GM21423 (cell line): Measurements from ENCODE around the gene VPS13A.
A peak's percentile ranks its signal among the peaks of the same experiment; 100 is the strongest.
"Not testable (repeated sequence)": the region's sequence is repeated elsewhere in the genome, so short reads cannot be mapped to it uniquely, and the experiment has no call there.

Experiments
- ATAC-seq: cut with Tn5 transposase; IDR thresholded peaks from one replicate; pipeline ENCODE4 v1.9.1; 2021; ENCODE audit warnings: mild to moderate bottlenecking, moderate library complexity; ENCODE audit not compliant: unreplicated experiment

VPS13A gene

DNA sequence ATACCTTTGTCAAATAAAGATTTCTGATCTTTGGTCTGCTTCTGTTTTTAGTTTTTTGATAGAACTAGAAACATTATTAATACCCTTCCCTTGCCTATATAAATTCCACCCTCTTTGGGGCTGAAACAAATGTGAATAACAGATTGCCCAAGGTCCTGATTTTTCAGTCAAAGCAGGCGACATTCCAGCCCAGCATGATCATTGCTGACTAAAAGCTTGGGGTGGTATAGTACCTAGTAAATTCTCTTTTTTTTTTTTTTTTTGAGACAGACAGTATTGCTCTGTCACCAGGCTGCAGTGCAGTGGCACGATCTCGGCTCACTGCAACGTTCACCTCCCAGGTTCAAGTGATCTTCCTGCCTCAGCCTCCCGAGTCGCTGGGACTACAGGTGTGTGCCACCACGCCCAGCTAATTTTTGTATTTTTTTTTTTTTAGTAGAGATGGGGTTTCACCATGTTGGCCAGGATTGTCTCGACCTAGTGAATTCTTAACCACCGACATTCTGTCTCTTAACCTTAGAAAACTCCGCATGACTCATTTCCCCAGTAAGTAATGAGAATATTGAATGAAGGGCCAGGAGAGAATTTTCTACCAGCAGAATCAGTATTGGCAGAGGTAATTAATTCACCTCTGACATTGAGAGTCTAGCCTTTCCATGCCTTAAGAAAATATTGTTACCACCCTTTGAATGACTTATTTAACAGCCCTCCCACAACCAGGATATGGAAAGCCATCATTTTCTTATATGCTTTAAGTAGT, 244.4 kb downstream of the VPS13A start:
- ATAC-seq = no peak

DNA sequence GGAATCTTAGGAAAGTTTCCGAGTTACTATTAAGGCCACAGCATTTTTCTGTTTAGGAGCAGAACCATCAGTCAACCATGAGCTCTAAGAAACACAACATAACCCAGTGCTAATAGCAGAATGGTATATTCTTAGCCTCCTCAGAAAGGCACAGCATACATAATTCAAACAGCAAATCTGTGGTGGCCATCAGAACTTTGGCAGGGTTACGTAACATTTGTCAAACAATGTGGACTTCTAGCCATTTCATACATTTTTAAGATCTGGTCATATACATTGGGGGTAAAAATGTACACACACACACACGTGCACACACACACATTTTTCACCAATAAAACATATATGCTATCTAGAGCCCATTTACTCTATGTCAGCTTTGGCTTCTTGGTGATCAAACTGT, 245.6 kb downstream of the VPS13A start:
- ATAC-seq = no peak

- no peak for ATAC-seq
Measured at GRCh38 chr9:77423841-77424240, 246.5 kb downstream of the VPS13A start.

DNA sequence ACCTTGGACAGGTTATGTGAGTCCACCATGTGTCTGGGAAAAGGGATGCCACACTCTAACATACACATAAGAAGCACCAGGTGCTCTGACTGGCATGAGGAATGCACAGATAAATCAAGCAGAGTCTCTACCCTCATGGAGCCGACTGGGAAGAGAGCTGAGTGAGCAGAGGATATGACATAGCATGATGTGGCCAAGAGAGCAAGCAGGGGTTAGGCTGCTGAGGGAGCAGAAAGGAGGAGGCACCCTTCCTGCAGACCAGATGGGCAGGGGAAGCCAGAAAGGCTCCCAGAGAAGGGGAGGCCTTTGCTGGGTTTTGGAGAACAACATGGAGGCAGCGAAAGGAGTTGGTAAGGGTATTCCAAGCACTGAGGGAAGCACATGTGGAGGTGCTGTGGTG, 247.7 kb downstream of the VPS13A start:
- no peak for ATAC-seq

GRCh38 chr9:77426712-77427111, 249.4 kb downstream of the VPS13A start:
- ATAC-seq = no peak

DNA sequence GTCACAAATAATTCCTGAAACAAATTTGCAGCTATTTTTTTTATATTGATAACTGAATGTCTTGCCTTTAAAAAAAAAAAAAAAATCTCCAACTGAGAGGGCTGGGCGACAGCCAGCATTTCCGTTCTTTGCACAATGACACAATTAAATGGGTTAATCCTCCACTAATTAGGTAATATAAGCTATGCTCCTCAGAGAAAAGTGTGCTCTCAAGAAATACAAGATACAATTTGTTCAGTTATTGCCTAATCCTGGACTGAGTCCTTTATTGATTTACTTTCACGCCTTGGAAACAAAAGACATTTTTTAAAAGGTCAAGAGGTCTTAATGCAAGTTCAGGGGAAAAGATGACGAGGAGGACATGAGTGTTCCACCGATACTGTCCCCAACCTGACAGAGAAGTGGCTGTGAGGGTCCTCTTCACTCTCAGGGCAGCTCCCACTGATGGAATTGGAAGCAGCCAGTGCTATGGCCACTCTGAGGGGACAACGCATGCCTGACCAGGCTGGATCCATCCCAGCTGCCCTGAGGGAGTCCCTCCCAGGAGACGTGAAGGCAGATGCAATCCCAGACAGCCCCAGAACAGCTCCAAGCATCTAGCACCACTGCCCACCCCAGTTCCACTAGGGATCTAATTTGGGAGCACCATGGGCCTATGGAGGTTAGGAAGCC, 250.1 kb downstream of the VPS13A start:
- ATAC-seq = no peak

GRCh38 chr9:77429928-77430327, 252.6 kb downstream of the VPS13A start:
- ATAC-seq = no peak

- ATAC-seq = no peak
Measured at GRCh38 chr9:77432053-77432452, 254.7 kb downstream of the VPS13A start.

DNA sequence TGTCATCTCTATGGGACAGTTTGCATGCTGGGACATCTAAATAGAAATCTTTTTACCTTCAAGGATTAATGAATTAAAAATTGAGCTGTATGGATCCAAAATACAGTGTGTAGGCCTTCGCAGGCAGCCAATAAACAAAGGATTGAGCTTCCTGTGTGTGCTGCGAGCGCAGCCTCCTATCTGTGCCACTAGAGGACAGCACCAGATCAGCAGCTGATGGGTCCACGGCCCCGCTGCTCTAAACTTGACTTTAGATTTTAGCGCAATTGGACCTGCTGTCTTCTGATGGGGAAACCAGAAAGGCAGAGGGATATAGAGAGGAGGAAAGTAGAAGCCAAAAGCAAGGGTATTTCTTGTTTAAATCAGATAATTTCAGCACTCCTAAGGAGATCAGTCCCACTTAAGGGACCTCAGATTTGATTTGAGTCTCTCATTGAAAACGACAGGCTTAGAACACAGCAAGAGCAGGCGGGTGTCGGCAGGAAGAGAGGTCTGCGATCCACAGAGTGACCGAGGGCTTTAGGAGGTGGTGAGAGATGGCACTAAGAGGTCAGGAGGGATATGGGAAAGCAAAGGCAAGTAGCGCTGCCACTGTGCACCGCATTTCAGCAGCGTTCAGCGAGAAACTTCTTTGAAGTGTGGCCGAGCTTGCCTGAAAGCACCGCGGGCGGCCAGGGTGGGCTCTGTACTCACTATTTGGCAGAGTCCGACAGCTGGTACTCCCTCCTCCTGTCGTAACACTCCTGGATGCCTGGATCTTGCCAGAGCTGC, 256.5 kb downstream of the VPS13A start:
- ATAC-seq = peak; percentile 86

GRCh38 chr9:77435277-77435676, 257.9 kb downstream of the VPS13A start:
- no peak for ATAC-seq

GRCh38 chr9:77435688-77436087, 258.4 kb downstream of the VPS13A start:
- no peak for ATAC-seq

- ATAC-seq = no peak
Measured at GRCh38 chr9:77438653-77439052, 261.3 kb downstream of the VPS13A start.

GRCh38 chr9:77440057-77440456, 262.7 kb downstream of the VPS13A start:
- ATAC-seq = no peak

GRCh38 chr9:77441124-77441523, 263.8 kb downstream of the VPS13A start:
- ATAC-seq = not testable (repeated sequence)

GRCh38 chr9:77442436-77442835, 265.1 kb downstream of the VPS13A start:
- no peak for ATAC-seq

DNA sequence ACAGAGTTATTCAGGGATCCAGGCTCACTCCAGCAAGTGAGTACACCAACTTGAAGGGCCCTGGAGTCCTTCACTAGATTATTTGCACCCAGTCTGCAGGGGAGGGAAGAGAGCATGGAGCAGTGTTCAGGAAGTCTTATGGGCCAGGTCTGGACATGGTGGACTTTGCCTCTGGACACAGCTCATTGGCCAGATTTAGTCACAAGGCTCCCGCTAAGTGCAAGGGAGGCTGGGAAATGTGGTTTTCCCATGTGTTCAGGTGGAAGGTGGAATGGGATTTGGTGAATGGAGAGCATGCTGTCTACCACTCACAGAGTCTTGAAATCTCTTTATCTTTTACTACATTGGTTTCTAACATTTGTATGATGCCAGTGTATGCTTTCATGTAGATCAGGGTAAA, 270.3 kb downstream of the VPS13A start:
- ATAC-seq = no peak

- ATAC-seq = no peak
Measured at GRCh38 chr9:77449240-77450084, 272.1 kb downstream of the VPS13A start.

- ATAC-seq = no peak
Measured at GRCh38 chr9:77450085-77450475, 272.7 kb downstream of the VPS13A start.

DNA sequence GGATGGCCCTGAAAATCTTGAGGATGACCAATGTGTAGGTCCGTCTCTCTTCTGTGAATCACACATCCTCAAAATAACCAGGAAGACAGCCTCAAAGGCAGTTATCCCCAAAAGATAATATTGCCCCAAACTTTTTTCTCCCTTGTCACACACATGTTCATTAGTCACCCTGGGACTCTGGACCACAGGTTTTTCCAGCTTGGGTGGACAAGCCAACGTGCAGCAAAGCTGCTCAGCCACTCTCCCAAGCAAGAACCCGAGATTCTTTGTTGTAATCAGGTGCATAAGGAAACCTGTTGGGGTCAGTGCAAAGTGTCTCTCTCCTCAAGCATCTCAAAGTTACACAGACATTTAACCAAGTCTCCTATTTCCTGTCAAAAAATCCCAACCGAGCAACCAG, 274.2 kb downstream of the VPS13A start:
- no peak for ATAC-seq

GRCh38 chr9:77453825-77454647, 276.7 kb downstream of the VPS13A start:
- ATAC-seq = no peak
